GM23338 (cell line): Measurements from ENCODE around the gene RAP1A. TPM values are rescaled to one million over a fixed set of nuclear protein-coding genes. Genes with fewer than 3 reads are reported as not detected.

Experiments used
- CREB1 ChIP-seq: fragments of 250-450 bp; sonication (Bioruptor Pico); IDR thresholded peaks from 2 replicates; pipeline ENCODE4 v1.5.0; 2020; ENCODE audit warnings: low read depth, mild to moderate bottlenecking, moderate library complexity
- ETS1 ChIP-seq: IDR thresholded peaks from 2 replicates; pipeline ENCODE4 v1.6.1; 2016; ENCODE audit warnings: antibody characterized with exemption
- NANOG ChIP-seq: IDR thresholded peaks from 2 replicates; pipeline ENCODE4 v1.6.1; 2016; ENCODE audit warnings: antibody characterized with exemption, borderline replicate concordance
- POLR2AphosphoS5 ChIP-seq: IDR thresholded peaks from 2 replicates; pipeline ENCODE4 v1.6.1; 2016; ENCODE audit warnings: antibody characterized with exemption, low read depth
- ZNF114 ChIP-seq: fragments of 250-450 bp; sonication (Bioruptor Pico); IDR thresholded peaks from 2 replicates; pipeline ENCODE4 v1.5.0; 2020; ENCODE audit warnings: mild to moderate bottlenecking, moderate library complexity
- ZNF331 ChIP-seq: fragments of 250-450 bp; sonication (Bioruptor Pico); IDR thresholded peaks from 2 replicates; pipeline ENCODE4 v1.5.0; 2020; ENCODE audit warnings: low read depth, mild to moderate bottlenecking, moderate library complexity
- polyA plus RNA-seq: library from polyadenylated mRNA; unstranded; fragments of >200 nt; fragmentation: Nextera tagmentation; extraction: Ambion mirVana; gene quantifications from 2 replicates; pipeline ENCODE4 v1.2.1, GENCODE V29; 2016
- total RNA-seq: library from RNA; depleted of rRNA; stranded (reverse); fragments of >200 nt; shearing (Covaris generic); gene quantifications from 2 replicates; pipeline ENCODE4 v1.2.3, GENCODE V29; 2014
- TF ChIP-seq, protein P1 (sequence below): fragments of 250-450 bp; sonication (Bioruptor Pico); IDR thresholded peaks from 2 replicates; pipeline ENCODE4 v1.5.0; 2020; ENCODE audit warnings: mild to moderate bottlenecking, moderate library complexity
- TF ChIP-seq, protein P2 (sequence below), 2 experiments: fragments of 200-600 bp in 1 of 2; sonication (generic) in 1 of 2; conservative IDR thresholded peaks; 2 replicates each; pipeline versions ENCODE4 v1.5.1 to v1.6.1; 2016 to 2017; ENCODE audit warnings: antibody characterized with exemption in 2 of 2, low read depth in 2 of 2, mild to moderate bottlenecking in 2 of 2, moderate library complexity in 1 of 2

RAP1A gene
- total and polyA plus RNA-seq, 2 experiments from 2014 or later: 16.2 to 23.0 TPM

DNA sequence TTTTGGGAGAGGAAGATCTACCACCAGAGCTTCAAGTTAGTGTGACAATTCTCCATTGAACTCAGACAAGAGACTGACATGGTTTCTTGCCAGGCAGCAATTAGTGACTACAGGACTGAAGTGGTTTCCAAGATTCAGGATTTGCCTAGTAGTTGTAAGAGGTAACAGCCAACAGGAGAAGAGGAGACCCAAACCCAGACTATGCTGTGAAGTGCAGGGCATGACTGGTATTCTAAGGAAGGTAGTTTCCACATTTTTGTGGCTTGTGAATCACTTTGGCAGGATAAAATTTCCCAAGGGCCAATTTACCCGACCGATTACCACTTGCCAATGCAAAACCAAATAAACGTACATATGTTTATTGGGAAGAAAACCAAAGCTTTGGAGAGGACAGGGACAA lies 14.7 kb upstream of the RAP1A start (continued):
- TF ChIP-seq, protein P1, sequence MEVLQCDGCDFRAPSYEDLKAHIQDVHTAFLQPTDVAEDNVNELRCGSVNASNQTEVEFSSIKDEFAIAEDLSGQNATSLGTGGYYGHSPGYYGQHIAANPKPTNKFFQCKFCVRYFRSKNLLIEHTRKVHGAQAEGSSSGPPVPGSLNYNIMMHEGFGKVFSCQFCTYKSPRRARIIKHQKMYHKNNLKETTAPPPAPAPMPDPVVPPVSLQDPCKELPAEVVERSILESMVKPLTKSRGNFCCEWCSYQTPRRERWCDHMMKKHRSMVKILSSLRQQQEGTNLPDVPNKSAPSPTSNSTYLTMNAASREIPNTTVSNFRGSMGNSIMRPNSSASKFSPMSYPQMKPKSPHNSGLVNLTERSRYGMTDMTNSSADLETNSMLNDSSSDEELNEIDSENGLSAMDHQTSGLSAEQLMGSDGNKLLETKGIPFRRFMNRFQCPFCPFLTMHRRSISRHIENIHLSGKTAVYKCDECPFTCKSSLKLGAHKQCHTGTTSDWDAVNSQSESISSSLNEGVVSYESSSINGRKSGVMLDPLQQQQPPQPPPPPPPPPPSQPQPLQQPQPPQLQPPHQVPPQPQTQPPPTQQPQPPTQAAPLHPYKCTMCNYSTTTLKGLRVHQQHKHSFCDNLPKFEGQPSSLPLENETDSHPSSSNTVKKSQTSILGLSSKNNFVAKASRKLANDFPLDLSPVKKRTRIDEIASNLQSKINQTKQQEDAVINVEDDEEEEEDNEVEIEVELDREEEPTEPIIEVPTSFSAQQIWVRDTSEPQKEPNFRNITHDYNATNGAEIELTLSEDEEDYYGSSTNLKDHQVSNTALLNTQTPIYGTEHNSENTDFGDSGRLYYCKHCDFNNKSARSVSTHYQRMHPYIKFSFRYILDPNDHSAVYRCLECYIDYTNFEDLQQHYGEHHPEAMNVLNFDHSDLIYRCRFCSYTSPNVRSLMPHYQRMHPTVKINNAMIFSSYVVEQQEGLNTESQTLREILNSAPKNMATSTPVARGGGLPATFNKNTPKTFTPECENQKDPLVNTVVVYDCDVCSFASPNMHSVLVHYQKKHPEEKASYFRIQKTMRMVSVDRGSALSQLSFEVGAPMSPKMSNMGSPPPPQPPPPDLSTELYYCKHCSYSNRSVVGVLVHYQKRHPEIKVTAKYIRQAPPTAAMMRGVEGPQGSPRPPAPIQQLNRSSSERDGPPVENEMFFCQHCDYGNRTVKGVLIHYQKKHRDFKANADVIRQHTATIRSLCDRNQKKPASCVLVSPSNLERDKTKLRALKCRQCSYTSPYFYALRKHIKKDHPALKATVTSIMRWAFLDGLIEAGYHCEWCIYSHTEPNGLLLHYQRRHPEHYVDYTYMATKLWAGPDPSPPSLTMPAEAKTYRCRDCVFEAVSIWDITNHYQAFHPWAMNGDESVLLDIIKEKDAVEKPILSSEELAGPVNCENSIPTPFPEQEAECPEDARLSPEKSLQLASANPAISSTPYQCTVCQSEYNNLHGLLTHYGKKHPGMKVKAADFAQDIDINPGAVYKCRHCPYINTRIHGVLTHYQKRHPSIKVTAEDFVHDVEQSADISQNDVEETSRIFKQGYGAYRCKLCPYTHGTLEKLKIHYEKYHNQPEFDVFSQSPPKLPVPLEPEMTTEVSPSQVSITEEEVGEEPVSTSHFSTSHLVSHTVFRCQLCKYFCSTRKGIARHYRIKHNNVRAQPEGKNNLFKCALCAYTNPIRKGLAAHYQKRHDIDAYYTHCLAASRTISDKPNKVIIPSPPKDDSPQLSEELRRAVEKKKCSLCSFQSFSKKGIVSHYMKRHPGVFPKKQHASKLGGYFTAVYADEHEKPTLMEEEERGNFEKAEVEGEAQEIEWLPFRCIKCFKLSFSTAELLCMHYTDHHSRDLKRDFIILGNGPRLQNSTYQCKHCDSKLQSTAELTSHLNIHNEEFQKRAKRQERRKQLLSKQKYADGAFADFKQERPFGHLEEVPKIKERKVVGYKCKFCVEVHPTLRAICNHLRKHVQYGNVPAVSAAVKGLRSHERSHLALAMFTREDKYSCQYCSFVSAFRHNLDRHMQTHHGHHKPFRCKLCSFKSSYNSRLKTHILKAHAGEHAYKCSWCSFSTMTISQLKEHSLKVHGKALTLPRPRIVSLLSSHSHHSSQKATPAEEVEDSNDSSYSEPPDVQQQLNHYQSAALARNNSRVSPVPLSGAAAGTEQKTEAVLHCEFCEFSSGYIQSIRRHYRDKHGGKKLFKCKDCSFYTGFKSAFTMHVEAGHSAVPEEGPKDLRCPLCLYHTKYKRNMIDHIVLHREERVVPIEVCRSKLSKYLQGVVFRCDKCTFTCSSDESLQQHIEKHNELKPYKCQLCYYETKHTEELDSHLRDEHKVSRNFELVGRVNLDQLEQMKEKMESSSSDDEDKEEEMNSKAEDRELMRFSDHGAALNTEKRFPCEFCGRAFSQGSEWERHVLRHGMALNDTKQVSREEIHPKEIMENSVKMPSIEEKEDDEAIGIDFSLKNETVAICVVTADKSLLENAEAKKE (CRISPR knock-in tag): no peak
- TF ChIP-seq, protein P2, sequence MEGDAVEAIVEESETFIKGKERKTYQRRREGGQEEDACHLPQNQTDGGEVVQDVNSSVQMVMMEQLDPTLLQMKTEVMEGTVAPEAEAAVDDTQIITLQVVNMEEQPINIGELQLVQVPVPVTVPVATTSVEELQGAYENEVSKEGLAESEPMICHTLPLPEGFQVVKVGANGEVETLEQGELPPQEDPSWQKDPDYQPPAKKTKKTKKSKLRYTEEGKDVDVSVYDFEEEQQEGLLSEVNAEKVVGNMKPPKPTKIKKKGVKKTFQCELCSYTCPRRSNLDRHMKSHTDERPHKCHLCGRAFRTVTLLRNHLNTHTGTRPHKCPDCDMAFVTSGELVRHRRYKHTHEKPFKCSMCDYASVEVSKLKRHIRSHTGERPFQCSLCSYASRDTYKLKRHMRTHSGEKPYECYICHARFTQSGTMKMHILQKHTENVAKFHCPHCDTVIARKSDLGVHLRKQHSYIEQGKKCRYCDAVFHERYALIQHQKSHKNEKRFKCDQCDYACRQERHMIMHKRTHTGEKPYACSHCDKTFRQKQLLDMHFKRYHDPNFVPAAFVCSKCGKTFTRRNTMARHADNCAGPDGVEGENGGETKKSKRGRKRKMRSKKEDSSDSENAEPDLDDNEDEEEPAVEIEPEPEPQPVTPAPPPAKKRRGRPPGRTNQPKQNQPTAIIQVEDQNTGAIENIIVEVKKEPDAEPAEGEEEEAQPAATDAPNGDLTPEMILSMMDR (conservative IDR thresholded peaks at IDR 0.05; ENCODE audit: low read depth in 2 of 2): no peak
- TF ChIP-seq POLR2AphosphoS5: no peak
- TF ChIP-seq ZNF114 (CRISPR knock-in tag): no peak
- TF ChIP-seq ETS1: no peak
- no peak for TF ChIP-seq ZNF331 (CRISPR knock-in tag)
- TF ChIP-seq NANOG: no peak
- TF ChIP-seq CREB1: no peak
